Hippocampal formation (tissue), 2 donors: ENCODE measurements around the gene ALKBH1.
"Not testable (repeated sequence)": the region's sequence is repeated elsewhere in the genome, so short reads cannot be mapped to it uniquely, and the experiment has no call there.

ENCODE experiments used
- DNase-seq, 2 donors: peaks; one replicate each; lab custom pipeline; 2025; lab: John Stamatoyannopoulos, UW

ALKBH1 gene, protein sequence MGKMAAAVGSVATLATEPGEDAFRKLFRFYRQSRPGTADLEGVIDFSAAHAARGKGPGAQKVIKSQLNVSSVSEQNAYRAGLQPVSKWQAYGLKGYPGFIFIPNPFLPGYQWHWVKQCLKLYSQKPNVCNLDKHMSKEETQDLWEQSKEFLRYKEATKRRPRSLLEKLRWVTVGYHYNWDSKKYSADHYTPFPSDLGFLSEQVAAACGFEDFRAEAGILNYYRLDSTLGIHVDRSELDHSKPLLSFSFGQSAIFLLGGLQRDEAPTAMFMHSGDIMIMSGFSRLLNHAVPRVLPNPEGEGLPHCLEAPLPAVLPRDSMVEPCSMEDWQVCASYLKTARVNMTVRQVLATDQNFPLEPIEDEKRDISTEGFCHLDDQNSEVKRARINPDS

GRCh38 chr14:77707724-77708408 lies at the start of gene ALKBH1, which contains the start of gene SLIRP:
ALKBH1 (minus strand) TSS chr14:77708023; CDS start chr14:77708004, 19 bp downstream.
SLIRP (plus strand) TSS chr14:77708103; CDS start chr14:77708112, 9 bp downstream.
- peak; percentile 82 to 84 for DNase-seq

DNA sequence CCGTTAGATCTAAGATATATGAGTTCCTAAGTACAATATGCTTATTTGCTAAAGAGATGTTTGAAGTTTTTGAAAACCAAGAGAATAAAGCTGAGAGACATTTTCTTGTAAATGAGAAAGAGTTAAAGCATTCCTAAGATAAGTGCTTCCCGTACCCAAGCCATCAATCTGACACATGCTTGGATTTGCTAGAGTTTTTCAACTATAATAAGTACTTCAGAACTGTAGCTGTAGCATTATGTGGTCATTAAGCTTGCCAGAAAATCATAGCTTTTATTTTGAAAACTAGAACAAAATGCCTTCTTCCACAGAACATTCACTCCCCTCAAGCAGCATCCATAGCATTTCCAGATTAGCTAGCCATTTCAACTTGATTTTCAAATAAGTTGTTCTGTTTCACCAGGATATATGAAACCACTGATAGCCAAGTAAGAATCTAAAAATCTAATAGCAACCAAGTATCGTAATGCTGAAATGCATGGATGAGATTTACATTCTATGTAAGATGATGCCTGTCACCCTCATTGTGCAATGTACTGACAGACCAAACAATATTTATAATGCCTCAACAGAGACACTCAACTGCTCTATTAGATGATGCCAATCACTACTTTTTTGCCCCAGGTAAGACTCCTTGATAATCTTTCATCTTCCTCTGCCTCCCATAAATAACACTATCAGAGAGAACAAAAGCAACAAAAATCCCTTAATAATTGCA lies 45.1 kb upstream of the ALKBH1 start:
- DNase-seq = no peak

DNA sequence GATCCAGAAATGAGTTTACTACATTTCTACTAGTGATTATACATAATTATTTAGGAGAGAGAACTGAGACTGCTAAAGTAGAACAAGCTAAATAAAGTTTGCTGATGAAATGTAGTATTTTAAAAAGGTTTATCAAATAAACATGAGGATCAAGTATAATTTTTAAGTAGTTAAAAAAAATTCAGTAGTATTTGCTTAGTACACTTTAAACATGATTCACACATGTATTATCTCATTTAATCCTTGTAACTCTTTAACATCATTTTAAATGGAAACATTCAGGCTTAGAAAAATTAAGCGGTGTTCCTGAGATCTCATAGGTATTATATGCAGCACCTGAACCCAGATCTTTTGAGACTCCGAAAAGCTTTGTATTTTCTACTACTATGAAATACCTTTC lies 44.4 kb upstream of the ALKBH1 start:
- no peak for DNase-seq

- DNase-seq = not testable (repeated sequence)
Measured at GRCh38 chr14:77747425-77747824, 39.6 kb upstream of the ALKBH1 start.

- DNase-seq = no peak
Measured at GRCh38 chr14:77746064-77746702, 38.4 kb upstream of the ALKBH1 start.

- no peak for DNase-seq
Measured at GRCh38 chr14:77741438-77741837, 33.6 kb upstream of the ALKBH1 start.

DNA sequence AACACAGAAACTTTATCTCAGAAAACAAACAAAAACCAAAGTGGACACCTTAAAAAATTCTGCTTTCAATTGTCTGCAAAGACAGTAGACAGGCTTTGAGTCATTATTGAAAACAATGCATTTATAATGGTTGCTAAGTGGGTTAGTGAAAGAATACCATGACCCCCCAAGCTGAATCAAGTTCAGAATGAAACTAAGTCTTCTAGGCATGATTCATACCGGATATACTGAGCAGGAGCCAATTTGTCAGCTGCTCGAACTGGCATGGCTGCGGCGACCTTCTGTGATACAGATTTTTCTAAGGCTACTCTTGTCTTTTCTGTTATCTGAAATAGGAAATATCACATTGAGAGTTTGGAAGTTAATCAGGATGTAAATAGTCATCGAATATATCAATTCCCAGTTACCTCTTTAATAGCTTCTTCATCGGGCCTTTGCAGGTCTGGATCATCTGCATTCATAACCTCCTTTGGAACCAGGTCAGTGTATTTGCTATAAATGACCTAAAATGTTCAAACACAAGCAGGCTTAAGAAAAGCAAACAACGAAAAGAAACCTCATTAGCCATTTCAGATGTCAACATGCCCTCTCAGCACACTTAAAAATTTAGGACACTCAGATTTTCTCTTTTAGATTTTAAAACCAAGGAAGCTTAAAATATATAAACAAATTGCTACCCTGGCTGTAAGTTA lies 30.9 kb upstream of the ALKBH1 start:
- no peak for DNase-seq

DNA sequence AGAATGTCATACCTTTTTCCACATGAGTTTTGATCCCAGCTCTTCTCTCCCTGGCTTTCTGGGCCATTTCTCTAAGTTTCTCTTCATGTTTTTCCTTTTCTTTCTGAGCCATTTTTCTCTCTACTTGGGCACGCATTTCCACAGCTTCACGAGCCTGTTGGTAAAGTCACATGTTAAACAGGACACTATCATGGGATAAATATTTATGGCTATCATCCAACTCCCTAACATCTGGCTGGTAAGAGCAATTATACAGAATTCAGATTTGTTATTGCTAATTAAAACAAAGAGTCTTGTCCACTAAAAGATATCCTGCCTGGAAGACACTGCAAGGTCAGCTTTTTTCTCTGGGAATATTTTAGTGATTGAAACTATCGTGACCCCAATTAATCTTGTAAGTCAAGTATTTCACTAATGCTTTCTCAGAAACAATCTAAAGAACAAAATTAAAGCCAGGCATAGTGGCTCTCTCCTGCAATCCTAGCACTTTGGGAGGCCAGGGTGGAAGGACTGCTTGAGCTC lies 23.2 kb upstream of the ALKBH1 start:
- DNase-seq = no peak

DNA sequence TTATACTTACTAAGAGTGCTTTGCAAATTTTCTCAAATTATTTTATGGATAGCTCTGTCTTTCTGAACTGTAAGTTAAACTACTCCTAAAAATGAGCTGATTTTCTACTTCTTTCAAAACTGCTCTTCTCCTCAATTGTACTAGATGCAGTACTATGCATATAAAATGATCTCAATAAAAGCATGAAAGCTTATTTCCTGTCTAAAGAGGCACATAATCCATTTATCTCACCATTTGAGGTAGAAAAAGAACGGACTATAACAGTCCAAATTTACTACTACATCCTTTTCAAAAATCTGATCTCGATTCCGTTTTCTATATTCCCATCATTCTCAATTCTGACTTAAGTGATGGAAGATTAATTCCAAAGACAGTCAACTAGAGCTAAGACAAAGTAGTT lies 14.5 kb upstream of the ALKBH1 start:
- DNase-seq = no peak

DNA sequence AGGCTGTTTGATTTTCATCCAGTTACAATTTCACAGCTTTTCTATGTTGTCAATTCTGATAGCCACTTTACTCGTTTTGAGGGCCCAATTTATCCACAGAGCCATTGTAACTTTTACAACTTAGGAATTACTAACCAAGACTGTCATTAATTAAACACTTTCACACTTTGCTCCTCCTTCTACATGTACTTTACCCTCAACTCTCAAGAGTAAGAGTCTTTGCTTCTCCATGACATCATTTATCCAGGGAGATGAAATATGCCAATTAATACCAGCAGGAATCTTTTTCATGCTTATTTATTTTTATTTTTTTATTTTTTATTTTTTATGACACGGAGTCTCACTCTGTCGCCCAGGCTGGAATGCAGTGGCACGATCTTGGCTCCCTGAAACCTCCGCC lies 13.6 kb upstream of the ALKBH1 start:
- DNase-seq = no peak

- no peak for DNase-seq
Measured at GRCh38 chr14:77717608-77718305, 9.9 kb upstream of the ALKBH1 start.

GRCh38 chr14:77714926-77715325 lies 7.1 kb upstream of the ALKBH1 start:
- no peak for DNase-seq

DNA sequence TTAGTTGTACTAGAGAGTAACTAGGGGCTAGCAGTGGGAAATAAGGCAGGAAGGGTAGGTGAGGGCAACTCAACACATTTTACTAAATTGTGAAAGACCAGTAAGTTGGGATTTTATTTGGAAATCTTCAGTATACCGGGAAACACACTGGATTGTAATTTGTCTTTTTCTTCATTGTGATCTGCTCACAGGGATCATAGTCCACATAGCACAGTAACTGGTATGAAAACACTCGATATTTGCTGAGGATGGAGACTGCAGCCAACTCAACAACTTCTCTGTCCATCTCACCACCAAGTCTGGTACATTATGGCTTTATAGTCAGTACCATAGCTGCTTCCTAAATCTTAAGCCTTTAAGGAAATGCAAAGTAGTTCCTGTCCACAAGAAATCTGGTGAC lies 2.5 kb upstream of the ALKBH1 start:
- DNase-seq = no peak

DNA sequence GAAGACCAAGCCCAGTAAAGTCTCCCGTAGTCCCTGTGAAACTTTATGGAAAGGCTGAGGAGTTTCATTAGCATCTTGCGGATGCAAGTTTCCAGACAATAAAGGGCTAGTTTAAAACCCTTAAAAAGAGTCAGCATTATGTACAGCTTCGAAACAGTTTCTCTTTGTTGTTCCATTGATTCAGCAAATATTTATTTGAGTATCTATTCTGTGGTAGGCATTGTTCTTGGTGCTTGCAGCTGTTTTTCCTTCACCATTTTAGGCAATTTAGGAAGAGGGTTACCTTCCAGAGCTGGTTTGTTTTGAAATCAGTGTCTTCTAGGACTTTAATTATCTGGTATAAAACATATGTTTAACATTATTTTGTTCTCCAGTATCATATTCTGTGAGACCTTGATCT lies 1.6 kb upstream of the ALKBH1 start:
- DNase-seq = peak in 1 of 2 donors; percentile 49

GRCh38 chr14:77708749-77709148 lies 926 bp upstream of the ALKBH1 start:
- no peak for DNase-seq

- DNase-seq = peak in 1 of 2 donors; percentile 38
Measured at GRCh38 chr14:77707355-77707723, 484 bp downstream of the ALKBH1 start.

- no peak for DNase-seq
Measured at GRCh38 chr14:77691259-77691658, 16.6 kb downstream of the ALKBH1 start.

GRCh38 chr14:77682158-77682553 lies 25.7 kb downstream of the ALKBH1 start:
- DNase-seq = no peak

DNA sequence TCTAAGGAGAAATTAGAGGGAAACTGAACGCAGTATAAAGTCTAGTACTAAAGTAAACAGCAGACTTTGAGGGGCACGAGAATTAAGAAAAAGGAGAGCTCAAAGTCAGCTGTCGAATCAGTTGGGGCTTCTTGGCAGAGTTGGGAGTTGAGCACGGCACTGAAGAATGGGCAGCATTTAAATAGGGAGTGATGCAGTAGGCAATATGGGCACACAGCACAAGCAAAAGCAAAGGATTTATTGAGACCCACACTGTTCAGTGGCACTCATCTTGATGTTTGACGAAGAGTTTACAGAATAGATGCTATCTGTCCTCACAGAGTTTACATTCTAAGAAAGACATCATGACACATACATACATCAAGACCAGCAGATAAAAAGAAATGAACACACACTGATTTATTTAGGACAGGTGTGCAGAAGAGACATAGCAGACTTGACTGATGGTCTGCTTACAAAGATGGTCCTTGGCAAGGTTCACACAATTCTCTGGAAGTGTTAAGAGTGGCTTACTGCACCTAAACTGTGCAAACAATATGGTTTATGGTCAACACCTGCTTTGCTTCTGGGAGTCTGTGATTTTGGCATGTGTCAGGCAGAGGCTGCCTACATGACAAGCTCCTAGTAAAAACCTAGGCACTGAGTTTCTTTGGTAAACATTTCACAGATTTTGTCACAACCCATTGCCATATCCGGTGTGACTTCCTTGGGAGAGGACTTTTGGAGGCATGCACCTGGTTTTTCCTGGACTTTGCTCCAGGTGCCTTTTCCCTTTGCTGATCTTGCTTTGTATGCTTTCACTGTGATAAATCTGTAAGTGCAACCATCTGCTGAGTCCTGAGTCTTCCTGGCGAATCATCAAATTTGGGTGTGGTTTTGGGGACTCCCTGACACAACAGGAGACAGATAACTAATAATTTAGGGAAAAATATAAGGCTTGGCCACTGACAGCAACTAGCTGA lies 26.3 kb downstream of the ALKBH1 start:
- DNase-seq = no peak

GRCh38 chr14:77674931-77675330 lies 32.9 kb downstream of the ALKBH1 start:
- DNase-seq = no peak
